SU-DHL-6 (cell line): ENCODE measurements around the gene C7.

ENCODE experiments used
- H2AFZ ChIP-seq: fragments of 200-600 bp; sonication (generic); 2 replicates; pipeline ENCODE4 v1.6.1; 2014; ENCODE audit warnings: low read depth, mild to moderate bottlenecking, moderate library complexity, mixed read lengths, antibody characterized with exemption, low read length; ENCODE audit not compliant: severe bottlenecking
- H3F3A ChIP-seq: fragments of 200-600 bp; shearing (Covaris generic); 2 replicates; pipeline ENCODE4 v1.6.0; 2016; ENCODE audit warnings: antibody characterized with exemption, mild to moderate bottlenecking; ENCODE audit not compliant: insufficient read depth
- H3K27ac ChIP-seq: fragments of 200-600 bp; sonication (generic); 2 replicates; pipeline ENCODE4 v1.5.1; 2016; ENCODE audit warnings: low read depth, mild to moderate bottlenecking, low read length, moderate library complexity, mixed read lengths
- H3K27me3 ChIP-seq: fragments of 200-600 bp; sonication (generic), shearing (Covaris generic); 2 replicates; pipeline ENCODE4 v1.6.0; 2014; ENCODE audit warnings: mild to moderate bottlenecking, low read length
- H3K36me3 ChIP-seq: fragments of 200-600 bp; sonication (generic); 2 replicates; pipeline ENCODE4 v1.6.1; 2014; ENCODE audit warnings: mild to moderate bottlenecking, low read length, mixed read lengths
- H3K4me2 ChIP-seq: fragments of 300-600, 200-600 bp; shearing (Covaris generic), sonication (generic); 2 replicates; pipeline ENCODE4 v1.6.0; 2014; ENCODE audit warnings: low read length, low read depth, mild to moderate bottlenecking; ENCODE audit not compliant: poor library complexity, severe bottlenecking
- H3K4me3 ChIP-seq: fragments of 200-600 bp; sonication (generic); 2 replicates; pipeline ENCODE4 v1.5.1; 2014; ENCODE audit warnings: antibody characterized with exemption, low read length, mild to moderate bottlenecking, mixed read lengths; ENCODE audit not compliant: insufficient read depth, poor library complexity, severe bottlenecking
- H3K79me2 ChIP-seq: fragments of 200-600 bp; sonication (generic); 2 replicates; pipeline ENCODE4 v1.6.1; 2014; ENCODE audit warnings: mild to moderate bottlenecking, low read length, moderate library complexity; ENCODE audit not compliant: insufficient read depth
- H3K9ac ChIP-seq: fragments of 200-600 bp; sonication (generic); 2 replicates; pipeline ENCODE4 v1.7.0; 2014; ENCODE audit warnings: mild to moderate bottlenecking, low read length
- H3K9me2 ChIP-seq: fragments of 200-600 bp; sonication (generic); replicated peaks from 2 replicates; pipeline ENCODE4 v1.6.1; 2014; ENCODE audit warnings: low read length; ENCODE audit not compliant: insufficient read depth
- H3K9me3 ChIP-seq: fragments of 200-600 bp; sonication (generic); 2 replicates; pipeline ENCODE4 v1.6.1; 2014; ENCODE audit warnings: low read length, mixed read lengths; ENCODE audit not compliant: insufficient read depth
- H4K20me1 ChIP-seq: fragments of 200-600 bp; sonication (generic); 2 replicates; pipeline ENCODE4 v1.6.1; 2014; ENCODE audit warnings: low read depth, mild to moderate bottlenecking, antibody characterized with exemption, low read length, moderate library complexity, mixed read lengths
- EZH2phosphoT487 ChIP-seq: fragments of 200-600 bp; sonication (generic), shearing (Covaris generic); conservative IDR thresholded peaks from 2 replicates; pipeline ENCODE4 v1.6.1; 2018; ENCODE audit warnings: mild to moderate bottlenecking, antibody characterized with exemption, low read length, moderate library complexity, mixed read lengths
- TF ChIP-seq, protein P1 (sequence below): fragments of 200-600 bp; sonication (generic); IDR thresholded peaks from one replicate; pipeline ENCODE4 v1.5.1; 2017; ENCODE audit warnings: antibody characterized with exemption, mild to moderate bottlenecking, low read length, moderate library complexity; ENCODE audit not compliant: insufficient read depth, poor library complexity, severe bottlenecking

Gene C7

DNA sequence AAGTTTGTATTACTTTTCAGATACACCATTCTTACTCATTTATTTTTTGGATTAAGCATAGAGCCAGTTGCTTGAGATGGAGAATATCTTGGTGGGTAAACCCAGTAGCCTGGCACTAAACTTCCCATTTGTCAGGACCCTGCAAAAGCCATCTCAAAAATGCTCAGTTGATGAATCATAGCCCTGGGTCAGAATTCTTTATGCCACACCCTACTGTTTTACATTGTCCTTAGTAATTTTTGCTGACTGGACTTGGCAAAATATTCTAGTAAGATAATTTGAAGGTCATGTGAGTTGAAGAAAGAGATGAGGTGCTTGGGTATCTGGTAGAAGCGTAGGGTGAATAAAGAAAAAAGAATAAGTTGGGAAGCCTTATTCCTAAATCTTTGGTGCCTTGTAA is 50.7 kb downstream of the C7 start:
- no peaks in the 10 kb centered on the region for H4K20me1 ChIP-seq
- no peaks in the 10 kb centered on the region for H3K36me3 ChIP-seq
- no peaks in the 10 kb centered on the region for H3K9me3 ChIP-seq
- no peak overlapping the region for H3K4me3 ChIP-seq
- no peaks in the 10 kb centered on the region for H3K9me2 ChIP-seq
- no peak overlapping the region for H2AFZ ChIP-seq
- H3F3A ChIP-seq, result no peaks in the 10 kb centered on the region
- H3K27me3 ChIP-seq, result no peaks in the 10 kb centered on the region
- TF ChIP-seq EZH2phosphoT487, result no peak
- TF ChIP-seq, protein P1, sequence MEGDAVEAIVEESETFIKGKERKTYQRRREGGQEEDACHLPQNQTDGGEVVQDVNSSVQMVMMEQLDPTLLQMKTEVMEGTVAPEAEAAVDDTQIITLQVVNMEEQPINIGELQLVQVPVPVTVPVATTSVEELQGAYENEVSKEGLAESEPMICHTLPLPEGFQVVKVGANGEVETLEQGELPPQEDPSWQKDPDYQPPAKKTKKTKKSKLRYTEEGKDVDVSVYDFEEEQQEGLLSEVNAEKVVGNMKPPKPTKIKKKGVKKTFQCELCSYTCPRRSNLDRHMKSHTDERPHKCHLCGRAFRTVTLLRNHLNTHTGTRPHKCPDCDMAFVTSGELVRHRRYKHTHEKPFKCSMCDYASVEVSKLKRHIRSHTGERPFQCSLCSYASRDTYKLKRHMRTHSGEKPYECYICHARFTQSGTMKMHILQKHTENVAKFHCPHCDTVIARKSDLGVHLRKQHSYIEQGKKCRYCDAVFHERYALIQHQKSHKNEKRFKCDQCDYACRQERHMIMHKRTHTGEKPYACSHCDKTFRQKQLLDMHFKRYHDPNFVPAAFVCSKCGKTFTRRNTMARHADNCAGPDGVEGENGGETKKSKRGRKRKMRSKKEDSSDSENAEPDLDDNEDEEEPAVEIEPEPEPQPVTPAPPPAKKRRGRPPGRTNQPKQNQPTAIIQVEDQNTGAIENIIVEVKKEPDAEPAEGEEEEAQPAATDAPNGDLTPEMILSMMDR, result no peak
- no peak overlapping the region for H3K27ac ChIP-seq
- H3K9ac ChIP-seq, result no peak overlapping the region
- H3K79me2 ChIP-seq, result no peaks in the 10 kb centered on the region
- H3K4me2 ChIP-seq, result no peak overlapping the region

DNA sequence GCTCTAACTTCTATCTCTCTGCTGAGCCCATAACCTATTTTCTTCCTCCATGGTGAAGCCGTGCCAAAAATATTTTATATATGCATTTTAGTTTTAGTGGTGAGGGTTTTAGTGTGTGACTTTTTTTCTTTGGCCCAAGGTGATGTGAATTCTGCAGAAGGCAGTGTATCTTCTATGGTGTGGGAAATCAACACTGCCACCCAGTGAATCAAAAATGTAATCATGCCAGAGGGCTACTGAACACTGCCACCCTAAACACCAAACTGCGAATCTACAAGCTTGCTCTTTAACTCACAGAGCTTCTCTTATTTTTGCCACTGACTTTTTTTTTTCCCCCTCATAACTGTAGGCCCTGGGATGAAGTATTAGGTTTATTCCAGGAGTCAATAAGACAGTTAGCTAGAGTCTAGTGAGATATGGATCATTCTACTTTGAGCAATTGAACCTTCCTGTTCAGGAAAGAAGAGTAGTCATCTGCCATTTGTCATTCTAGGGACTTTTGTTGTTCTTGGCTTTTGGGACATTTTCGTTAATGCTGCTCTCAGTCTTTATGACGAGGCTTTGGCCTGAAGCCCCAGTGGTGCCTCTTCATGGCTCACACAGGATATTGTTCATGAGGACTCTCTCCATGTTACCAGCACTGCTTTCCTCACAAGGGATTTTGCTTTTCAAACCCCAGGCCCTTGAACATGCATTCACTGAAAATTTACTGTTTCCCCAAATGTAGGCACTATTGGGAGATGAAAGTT is 53.1 kb downstream of the C7 start:
- Histone ChIP-seq H2AFZ (no peak overlapping the region), H3K4me2 (no peak overlapping the region), H3K36me3 (no peaks in the 10 kb centered on the region), H3K27ac (no peak overlapping the region), H3K27me3 (no peaks in the 10 kb centered on the region), H3K9me3 (no peaks in the 10 kb centered on the region), H3F3A (no peaks in the 10 kb centered on the region), H3K9me2 (no peaks in the 10 kb centered on the region), H3K79me2 (no peaks in the 10 kb centered on the region), H3K4me3 (no peak overlapping the region), H4K20me1 (no peaks in the 10 kb centered on the region), H3K9ac (no peak overlapping the region)
- no peak for TF ChIP-seq EZH2phosphoT487
- TF ChIP-seq, protein P1, result no peak

DNA sequence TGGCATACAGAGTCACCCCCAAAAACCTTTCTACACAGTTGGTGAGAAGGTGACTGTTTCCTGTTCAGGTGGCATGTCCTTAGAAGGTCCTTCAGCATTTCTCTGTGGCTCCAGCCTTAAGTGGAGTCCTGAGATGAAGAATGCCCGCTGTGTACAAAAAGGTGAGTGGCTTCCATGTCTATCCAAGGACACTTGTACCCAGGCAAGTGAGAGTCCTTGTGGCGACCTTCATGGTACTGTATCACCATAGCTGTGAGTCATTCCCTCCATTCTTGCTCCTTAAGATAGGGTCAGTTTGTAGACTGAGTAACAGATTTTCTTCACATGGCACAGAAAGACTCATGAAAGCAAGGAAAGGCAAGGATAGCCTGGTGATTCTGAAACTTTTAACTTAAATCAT is 63.1 kb downstream of the C7 start:
- H4K20me1 ChIP-seq, result no peaks in the 10 kb centered on the region
- no peaks in the 10 kb centered on the region for H3K9me2 ChIP-seq
- no peak overlapping the region for H3K4me2 ChIP-seq
- H3K79me2 ChIP-seq, result no peaks in the 10 kb centered on the region
- H3K9ac ChIP-seq, result no peak overlapping the region
- H3K4me3 ChIP-seq, result no peak overlapping the region
- no peaks in the 10 kb centered on the region for H3K27me3 ChIP-seq
- H3K36me3 ChIP-seq, result no peaks in the 10 kb centered on the region
- H3K27ac ChIP-seq, result no peak overlapping the region
- TF ChIP-seq, protein P1, result no peak
- no peak for TF ChIP-seq EZH2phosphoT487
- H3F3A ChIP-seq, result no peaks in the 10 kb centered on the region
- H3K9me3 ChIP-seq, result no peaks in the 10 kb centered on the region
- no peak overlapping the region for H2AFZ ChIP-seq
